ENCODE data around the gene TLR1. TPM values are rescaled to one million over a fixed set of nuclear protein-coding genes. Genes with fewer than 3 reads are reported as not detected.
A peak's percentile ranks its signal among the peaks of the same experiment; 100 is the strongest.

Gene TLR1
- total RNA-seq, 2 experiments from 2014 or later: 16.2 to 16.3 TPM

- H3K27me3 ChIP-seq (ENCODE audit: control insufficient read depth in 1 of 2, insufficient read depth in 2 of 2, low read length in 2 of 2): no peaks in the 10 kb centered on the region
- no peak for ATAC-seq (ENCODE audit: poor library complexity)
- H3K4me3 ChIP-seq (ENCODE audit: low read length): no peak overlapping the region
- Mint-ChIP-seq H3K4me1 (ENCODE audit: low read depth) (peaks cover 9% of the 10 kb centered on the region), H3K36me3 (ENCODE audit: low read depth) (no peaks in the 10 kb centered on the region), H3K9me3 (peaks cover 11% of the 10 kb centered on the region), H3K27me3 (no peaks in the 10 kb centered on the region), H3K4me3 (no peak overlapping the region), H3K27ac (no peak overlapping the region)
- DNase-seq: no peak
- no peaks in the 10 kb centered on the region for H3K4me1 ChIP-seq (ENCODE audit: insufficient read depth, low read length)
- ChIA-PET CTCF (no interaction called here), POLR2A (no interaction called here)
- peaks cover 9 to 11% of the 10 kb centered on the region in 2 experiments for H3K9me3 ChIP-seq (ENCODE audit: control insufficient read depth in 1 of 2, insufficient read depth in 1 of 2, low read length in 2 of 2)
- intact Hi-C loops (cut with DNase I, micrococcal nuclease): no loop called here
- H3K36me3 ChIP-seq (ENCODE audit: insufficient read depth, low read length): no peaks in the 10 kb centered on the region
- no peak overlapping the region for H3K27ac ChIP-seq (ENCODE audit: low read depth in 1 of 2, low read length in 2 of 2)
- TF ChIP-seq CTCF (IDR thresholded peaks at IDR 0.05): no peak
These were observed 13.9 kb upstream of the TLR1 start for GRCh38 chr4:38818441-38818976.

GRCh38 chr4:38815885-38816782, 11.5 kb upstream of the TLR1 start:
- no peaks in the 10 kb centered on the region for H3K27me3 ChIP-seq (ENCODE audit: control insufficient read depth in 1 of 2, insufficient read depth in 2 of 2, low read length in 2 of 2)
- Mint-ChIP-seq H3K9me3 (peaks cover 5% of the 10 kb centered on the region), H3K4me3 (no peak overlapping the region), H3K36me3 (ENCODE audit: low read depth) (no peaks in the 10 kb centered on the region), H3K27ac (no peak overlapping the region), H3K27me3 (no peaks in the 10 kb centered on the region), H3K4me1 (ENCODE audit: low read depth) (peaks cover 9% of the 10 kb centered on the region)
- H3K4me1 ChIP-seq (ENCODE audit: insufficient read depth, low read length): no peaks in the 10 kb centered on the region
- intact Hi-C loops (cut with DNase I, micrococcal nuclease): no loop called here
- H3K4me3 ChIP-seq (ENCODE audit: low read length): no peak overlapping the region
- no peak for TF ChIP-seq CTCF (IDR thresholded peaks at IDR 0.05)
- ATAC-seq (ENCODE audit: poor library complexity) (no peak), DNase-seq (peak in 3 of 14 experiments; percentile 6 to 53 (median 37))
- peaks cover 6 to 8% of the 10 kb centered on the region in 2 experiments for H3K9me3 ChIP-seq (ENCODE audit: control insufficient read depth in 1 of 2, insufficient read depth in 1 of 2, low read length in 2 of 2)
- ChIA-PET POLR2A (interaction anchor here (0.6 kb wide), 1 partner anchor 15 kb away, joined by 3 read pairs; no protein-coding TSS in a partner anchor), CTCF (no interaction called here)
- H3K27ac ChIP-seq (ENCODE audit: low read depth in 1 of 2, low read length in 2 of 2): no peak overlapping the region
- no peaks in the 10 kb centered on the region for H3K36me3 ChIP-seq (ENCODE audit: insufficient read depth, low read length)

- POLR2A ChIA-PET: no interaction called here
- intact Hi-C loops (cut with DNase I, micrococcal nuclease): no loop called here
These were observed 9.8 kb upstream of the TLR1 start for GRCh38 chr4:38814386-38814785.

More at GRCh38 chr4:38814386-38814785, 9.8 kb upstream of the TLR1 start:
- no peak for DNase-seq
- Histone ChIP-seq H3K27me3 (ENCODE audit: control insufficient read depth in 1 of 2, insufficient read depth in 2 of 2, low read length in 2 of 2) (no peaks in the 10 kb centered on the region), H3K27ac (ENCODE audit: low read depth in 1 of 2, low read length in 2 of 2) (no peak overlapping the region), H3K9me3 (ENCODE audit: control insufficient read depth in 1 of 2, insufficient read depth in 1 of 2, low read length in 2 of 2) (peaks cover 6 to 8% of the 10 kb centered on the region in 2 experiments), H3K36me3 (ENCODE audit: insufficient read depth, low read length) (no peaks in the 10 kb centered on the region), H3K4me3 (ENCODE audit: low read length) (no peak overlapping the region), H3K4me1 (ENCODE audit: insufficient read depth, low read length) (no peaks in the 10 kb centered on the region)
- H3K36me3 Mint-ChIP-seq (ENCODE audit: low read depth): no peaks in the 10 kb centered on the region
- CTCF ChIA-PET: no interaction called here
- peaks cover 3% of the 10 kb centered on the region for H3K4me1 Mint-ChIP-seq (ENCODE audit: low read depth)
- no peaks in the 10 kb centered on the region for H3K27me3 Mint-ChIP-seq
- no peak overlapping the region for H3K4me3 Mint-ChIP-seq
- H3K27ac Mint-ChIP-seq: no peak overlapping the region
- ATAC-seq (ENCODE audit: poor library complexity): no peak
- peaks cover 5% of the 10 kb centered on the region for H3K9me3 Mint-ChIP-seq
- TF ChIP-seq CTCF (IDR thresholded peaks at IDR 0.05): no peak
